Left hindlimb (tissue), 1 donor: ENCODE data around the gene AKT3.
"Not testable (repeated sequence)": the region's sequence is repeated elsewhere in the genome, so short reads cannot be mapped to it uniquely, and the experiment has no call there.

Experiments used
- DNase-seq: peaks from one replicate; pipeline ENCODE4 v3.0.0-alpha.2; 2018

AKT3 gene

DNA sequence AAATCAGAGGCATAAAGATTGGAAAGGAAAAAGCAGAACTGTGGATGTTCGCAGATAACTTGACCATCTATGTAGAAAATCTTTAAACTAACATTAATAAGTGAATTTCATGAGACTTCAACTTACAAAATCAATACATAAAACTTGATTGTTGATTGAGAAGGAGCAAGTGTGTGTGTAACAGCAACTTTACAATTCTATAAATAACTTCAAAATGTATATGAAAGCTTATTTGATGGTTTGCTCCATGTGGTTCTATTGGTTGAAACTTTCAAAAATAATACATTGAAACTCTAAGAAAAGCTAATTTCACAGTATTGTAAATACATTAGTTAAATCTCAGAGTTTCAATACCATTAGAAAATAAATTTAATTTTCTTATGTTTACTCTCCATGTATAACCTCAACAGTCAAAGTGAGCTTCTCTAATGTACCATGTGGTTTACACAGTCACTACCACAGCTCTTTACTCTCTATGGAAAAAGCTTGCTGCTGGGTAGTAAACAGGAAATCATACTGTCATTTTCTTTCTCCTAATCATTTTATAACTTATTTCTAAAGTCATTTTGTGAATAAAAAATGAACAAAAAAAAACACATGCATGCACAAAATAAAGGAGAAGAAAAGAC lies 12.0 kb downstream of the AKT3 start:
- DNase-seq: no peak

DNA sequence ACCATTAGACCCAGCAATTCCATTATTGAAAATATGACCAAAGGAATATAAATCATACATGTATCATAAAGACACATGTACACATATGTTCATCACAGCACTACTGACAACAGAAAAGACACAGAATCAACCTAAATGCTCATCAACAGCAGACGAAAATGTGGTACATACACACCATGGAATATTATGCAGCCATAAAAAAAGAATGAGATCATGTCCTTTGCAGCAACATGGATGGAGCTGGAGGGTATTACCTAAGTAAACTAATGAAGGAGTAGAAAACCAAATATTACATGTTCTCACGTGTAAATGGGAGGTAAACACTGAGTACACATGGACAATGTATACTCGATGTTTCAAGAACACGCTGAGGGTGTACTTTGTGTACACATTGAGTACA lies 15.9 kb downstream of the AKT3 start:
- DNase-seq: no peak

GRCh38 chr1:243831463-243831862 lies 18.6 kb downstream of the AKT3 start:
- no peak for DNase-seq

- DNase-seq: no peak
Measured at GRCh38 chr1:243827206-243827605, 22.8 kb downstream of the AKT3 start.

GRCh38 chr1:243824907-243825306 lies 25.1 kb downstream of the AKT3 start:
- DNase-seq: not testable (repeated sequence)

DNA sequence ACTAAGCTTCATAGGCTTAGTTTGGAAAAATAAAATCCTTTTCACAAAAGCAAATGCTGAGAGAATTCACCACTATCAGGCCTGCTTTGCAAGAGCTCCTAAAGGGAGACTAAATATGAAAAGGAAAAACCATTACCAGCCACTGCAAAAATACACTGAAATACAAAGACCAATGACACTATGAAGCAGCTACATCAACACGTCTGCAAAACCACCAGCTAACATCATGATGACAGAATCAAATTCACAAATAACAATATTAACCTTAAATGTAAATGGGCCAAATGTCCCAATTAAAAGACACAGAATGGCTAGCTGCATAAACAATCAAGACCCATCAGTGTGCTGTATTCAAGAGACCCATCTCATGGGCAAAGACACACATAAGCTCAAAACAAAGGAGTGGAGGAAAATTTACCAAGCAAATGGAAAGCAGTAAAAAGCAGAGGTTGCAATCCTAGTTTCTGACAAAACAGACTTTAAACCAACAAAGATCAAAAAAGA lies 28.8 kb downstream of the AKT3 start:
- DNase-seq: no peak

DNA sequence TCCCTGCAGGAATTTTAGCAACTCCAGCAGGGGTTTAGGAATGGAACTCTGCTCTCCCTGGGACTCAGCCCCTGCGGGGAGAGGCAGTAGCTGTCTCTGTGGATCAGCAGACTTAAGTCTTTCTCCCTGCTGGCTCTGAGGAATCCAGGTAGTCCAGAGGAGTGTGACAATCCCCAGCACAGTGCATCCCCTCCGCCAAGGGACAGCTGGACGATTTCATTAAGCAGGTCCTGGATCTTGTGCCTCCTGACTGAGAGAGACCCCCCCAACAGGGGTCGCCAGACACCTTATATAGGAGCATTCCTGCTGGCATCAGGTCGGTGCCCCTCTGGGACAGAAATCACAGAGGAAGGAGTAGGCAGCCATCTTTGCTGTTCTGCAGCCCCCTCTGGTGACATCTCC lies 30.6 kb downstream of the AKT3 start:
- no peak for DNase-seq

GRCh38 chr1:243818978-243819377 lies 31.1 kb downstream of the AKT3 start:
- DNase-seq: no peak

- DNase-seq: no peak
Measured at GRCh38 chr1:243814718-243815117, 35.3 kb downstream of the AKT3 start.

DNA sequence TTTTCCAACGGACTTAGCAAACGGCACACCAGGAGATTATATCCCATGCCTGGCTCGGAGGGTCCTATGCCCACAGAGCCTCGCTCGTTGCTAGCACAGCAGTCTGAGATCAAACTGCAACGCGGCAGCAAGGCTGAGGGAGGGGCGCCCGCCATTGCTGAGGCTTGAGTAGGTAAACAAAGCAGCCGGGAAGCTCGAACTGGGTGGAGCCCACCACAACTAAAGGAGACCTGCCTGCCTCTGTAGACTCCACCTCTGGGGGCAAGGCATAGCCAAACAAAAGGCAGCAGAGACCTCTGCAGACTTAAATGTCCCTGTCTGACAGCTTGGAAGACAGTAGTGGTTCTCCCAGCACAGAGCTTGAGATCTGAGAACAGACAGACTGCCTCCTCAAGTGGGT lies 42.7 kb downstream of the AKT3 start:
- DNase-seq: not testable (repeated sequence)

- no peak for DNase-seq
Measured at GRCh38 chr1:243806310-243806709, 43.7 kb downstream of the AKT3 start.

GRCh38 chr1:243802736-243803135 lies 47.3 kb downstream of the AKT3 start:
- no peak for DNase-seq

- no peak for DNase-seq
Measured at GRCh38 chr1:243801378-243801777, 48.7 kb downstream of the AKT3 start.

- DNase-seq: no peak
Measured at GRCh38 chr1:243799908-243800307, 50.1 kb downstream of the AKT3 start.

GRCh38 chr1:243798726-243799125 lies 51.3 kb downstream of the AKT3 start:
- DNase-seq: no peak

- DNase-seq: no peak
Measured at GRCh38 chr1:243796016-243796415, 54.0 kb downstream of the AKT3 start.

- DNase-seq: no peak
Measured at GRCh38 chr1:243793298-243793697, 56.7 kb downstream of the AKT3 start.

DNA sequence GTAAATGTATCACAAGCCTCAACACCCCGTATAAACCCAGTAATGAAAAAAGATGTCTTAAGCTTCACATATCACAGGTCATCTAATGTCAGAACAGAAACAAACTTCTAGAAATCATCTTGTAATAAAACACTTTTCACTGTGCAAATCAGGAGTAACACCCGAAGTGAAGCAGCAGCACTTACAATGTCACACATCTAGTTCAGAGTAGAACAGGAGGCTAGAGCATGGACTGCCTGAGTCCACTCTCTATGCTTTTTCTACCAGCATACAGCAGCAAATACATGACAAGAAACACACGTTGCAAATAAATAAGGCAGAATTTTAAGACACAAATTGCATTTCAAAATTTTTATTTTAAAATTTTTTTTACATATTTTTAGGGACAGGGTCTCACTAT lies 57.2 kb downstream of the AKT3 start:
- DNase-seq: no peak

GRCh38 chr1:243792401-243792800 lies 57.6 kb downstream of the AKT3 start:
- DNase-seq: no peak

DNA sequence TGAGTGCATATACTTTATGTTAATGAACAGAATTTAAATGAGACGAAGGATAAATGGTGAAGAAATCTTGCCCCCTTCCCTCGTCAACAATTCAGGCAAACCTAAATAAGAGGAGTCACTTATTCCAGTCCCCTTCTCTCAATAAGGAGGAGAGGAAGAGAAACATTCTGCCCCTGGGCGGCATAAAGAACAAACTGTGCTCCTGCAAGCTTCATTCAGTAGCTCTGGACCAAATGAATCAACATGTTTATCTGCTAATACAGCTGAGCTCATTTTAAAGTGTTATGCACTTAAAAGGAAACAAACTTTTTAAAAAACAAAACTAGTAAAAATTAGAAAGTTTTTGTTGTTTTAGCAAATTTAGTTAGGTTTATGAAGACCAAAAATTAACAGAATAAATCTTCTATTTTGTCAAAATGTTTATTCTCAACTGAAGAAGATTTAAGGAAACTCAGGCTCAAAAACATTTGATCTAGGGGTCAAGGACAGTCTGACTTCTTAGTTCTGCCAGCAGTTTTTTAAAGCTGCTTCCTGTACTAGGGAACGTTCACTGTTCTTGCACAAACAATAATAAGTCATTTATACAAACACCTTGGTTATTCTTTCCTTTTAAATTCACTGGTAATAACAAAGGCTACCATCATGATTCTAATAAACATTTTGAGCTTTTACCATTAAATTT lies 58.3 kb downstream of the AKT3 start:
- no peak for DNase-seq

- DNase-seq: no peak
Measured at GRCh38 chr1:243790404-243790803, 59.6 kb downstream of the AKT3 start.

- no peak for DNase-seq
Measured at GRCh38 chr1:243786531-243786930, 63.5 kb downstream of the AKT3 start.

DNA sequence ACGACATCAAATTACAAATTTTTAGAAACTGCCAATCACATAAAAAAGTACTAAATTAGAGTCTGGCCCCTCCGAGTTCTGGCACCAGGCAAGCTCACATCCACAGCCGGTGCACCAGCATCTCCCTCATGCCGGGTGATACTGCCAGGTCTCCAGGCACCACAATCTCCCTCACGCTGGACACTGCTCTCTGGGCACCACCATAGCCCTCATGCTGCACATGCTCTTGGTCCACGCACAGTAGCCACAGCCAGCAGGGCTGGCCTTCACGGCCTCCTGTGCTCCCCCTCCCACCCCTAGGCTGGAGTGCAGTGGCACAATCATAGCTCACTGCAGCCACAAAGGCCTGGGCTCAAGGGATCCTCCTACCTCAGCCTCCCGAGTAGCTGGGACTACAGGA lies 65.5 kb downstream of the AKT3 start:
- DNase-seq: no peak

DNA sequence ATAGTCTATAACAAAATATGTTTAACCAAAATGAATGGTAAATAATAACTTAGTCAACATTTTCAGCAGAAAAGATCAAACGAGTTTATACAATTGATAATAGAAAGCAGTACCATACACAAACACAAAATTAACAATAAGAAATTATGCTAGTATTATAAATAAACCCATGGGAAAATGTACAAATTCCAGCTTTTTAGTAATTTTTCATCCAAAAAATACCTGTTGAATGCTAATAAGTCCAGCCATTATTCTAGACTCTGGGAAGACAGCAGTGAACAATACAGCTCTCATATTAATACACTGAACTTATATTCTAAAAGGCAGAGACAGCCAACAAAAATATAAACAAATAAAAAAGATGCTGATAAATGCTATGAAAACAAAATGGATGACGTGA lies 66.3 kb downstream of the AKT3 start:
- no peak for DNase-seq
